Frontal cortex (tissue), 4 donors: ENCODE results near the gene GOLT1A. TPM values are rescaled to one million over a fixed set of nuclear protein-coding genes. Genes with fewer than 3 reads are reported as not detected.
"Not testable (repeated sequence)": the region's sequence is repeated elsewhere in the genome, so short reads cannot be mapped to it uniquely, and the experiment has no call there.

ENCODE experiments used
- DNase-seq, 2 donors: peaks; one replicate each; pipeline ENCODE4 v3.0.0; 2012; ENCODE audit warnings: low spot score in 2 of 2
- FAIRE-seq: peaks from 2 replicates; lab custom pipeline; 2012; peaks lifted over from hg19 to GRCh38; lab: Jason Lieb, UNC
- total RNA-seq: library from RNA; depleted of rRNA; stranded (reverse); fragments of >200 nt; gene quantifications from one replicate; pipeline ENCODE4 v1.2.3, GENCODE V29; 2014
- donor health status: control.
- donor health status: control.
- donor health status: control.

Gene GOLT1A
- total RNA-seq, 1 donor from 2014 or later = 0.41 TPM

DNA sequence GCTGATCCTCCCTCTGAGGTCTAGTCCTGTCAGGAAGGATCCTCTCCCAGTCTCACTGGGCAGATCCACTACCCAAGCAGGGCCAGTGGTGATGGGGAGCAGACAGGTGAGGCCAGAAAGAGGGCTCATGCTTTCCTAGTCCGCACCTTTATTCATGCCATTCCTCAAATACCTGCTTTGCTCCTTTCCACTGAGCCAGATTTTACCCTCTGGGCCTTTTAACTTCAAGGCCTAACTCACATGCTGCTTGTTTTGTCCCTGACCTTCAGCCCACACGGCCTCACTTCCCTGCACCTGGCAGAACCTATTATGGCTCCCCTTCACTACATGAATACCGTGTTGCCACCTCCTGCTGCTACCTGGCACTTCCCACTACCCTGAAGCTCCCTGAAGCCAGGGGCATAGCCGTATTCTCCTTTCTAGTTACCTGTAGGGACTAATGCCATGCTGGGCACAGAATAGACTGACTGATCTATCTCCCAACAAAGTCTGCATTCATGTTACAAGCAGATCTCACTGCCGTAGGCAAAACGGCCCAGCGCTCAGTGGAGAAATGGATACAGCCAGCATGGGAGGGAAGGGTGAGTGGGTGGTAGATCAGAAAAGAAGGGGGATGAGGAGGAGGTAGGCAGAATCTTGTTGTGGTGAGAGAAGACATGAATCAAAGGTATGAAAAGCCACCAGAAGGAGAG lies 36.1 kb upstream of the GOLT1A start:
- no peak for DNase-seq
- FAIRE-seq = no peak

DNA sequence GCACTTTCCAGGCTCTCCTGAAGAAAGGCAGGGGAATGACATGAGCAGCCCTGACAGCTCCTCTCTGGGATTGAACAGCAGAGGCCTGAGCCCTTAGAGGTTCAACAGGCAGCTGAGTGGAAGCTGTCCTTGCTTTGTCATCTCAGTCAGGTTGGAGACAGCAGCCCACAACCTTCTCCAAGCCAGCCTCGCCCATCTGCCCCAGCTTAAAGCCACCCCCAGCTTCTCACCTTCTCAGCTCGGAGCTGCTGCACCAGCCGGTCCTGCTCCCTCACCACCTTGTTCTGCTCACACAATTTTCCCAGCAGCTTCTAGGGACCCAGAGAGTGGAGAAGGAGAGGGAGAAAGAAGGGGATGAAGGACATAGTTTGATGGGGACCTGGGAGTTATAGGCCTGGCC lies 35.2 kb upstream of the GOLT1A start:
- DNase-seq (no peak), FAIRE-seq (no peak)

DNA sequence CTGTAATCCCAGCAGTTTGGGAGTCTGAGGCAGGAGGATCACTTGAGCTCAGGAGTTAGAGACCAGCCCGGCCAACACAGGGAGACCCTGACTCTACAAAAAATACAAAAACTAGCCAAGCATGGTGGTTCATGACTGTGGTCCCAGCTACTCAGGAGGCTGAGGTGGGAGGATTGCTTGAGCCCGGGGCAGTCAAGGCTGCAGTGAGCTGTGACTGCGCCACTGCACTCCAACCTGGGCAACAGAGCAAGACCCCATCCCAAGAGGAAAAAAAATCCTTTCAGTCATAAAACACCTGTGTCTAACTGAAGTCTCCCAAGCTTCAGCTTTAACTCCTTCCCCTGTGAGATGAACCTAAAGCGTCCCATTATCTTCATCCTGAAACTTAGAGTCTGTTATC lies 33.1 kb upstream of the GOLT1A start:
- DNase-seq = no peak
- no peak for FAIRE-seq

DNA sequence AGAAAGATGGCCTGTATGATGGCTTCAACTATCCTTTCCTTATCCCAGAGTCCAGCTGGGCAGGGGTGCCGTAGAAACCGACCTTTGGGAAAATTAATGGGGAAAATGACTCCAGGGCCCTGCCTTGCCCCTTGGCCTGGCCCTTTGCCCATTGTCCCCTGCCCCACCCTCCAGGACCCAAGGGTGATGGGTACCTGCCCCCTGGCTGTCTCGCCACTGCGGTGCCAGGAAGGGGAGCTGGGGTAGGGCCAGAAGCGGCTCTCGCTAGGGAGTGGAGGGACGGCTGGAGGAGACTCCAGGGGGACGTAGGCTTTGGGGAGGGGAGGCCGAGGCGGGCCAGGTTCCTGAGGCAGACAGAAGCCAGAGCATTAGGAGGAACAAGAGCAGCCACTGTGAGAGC lies 29.1 kb upstream of the GOLT1A start:
- FAIRE-seq (no peak), DNase-seq (no peak)

DNA sequence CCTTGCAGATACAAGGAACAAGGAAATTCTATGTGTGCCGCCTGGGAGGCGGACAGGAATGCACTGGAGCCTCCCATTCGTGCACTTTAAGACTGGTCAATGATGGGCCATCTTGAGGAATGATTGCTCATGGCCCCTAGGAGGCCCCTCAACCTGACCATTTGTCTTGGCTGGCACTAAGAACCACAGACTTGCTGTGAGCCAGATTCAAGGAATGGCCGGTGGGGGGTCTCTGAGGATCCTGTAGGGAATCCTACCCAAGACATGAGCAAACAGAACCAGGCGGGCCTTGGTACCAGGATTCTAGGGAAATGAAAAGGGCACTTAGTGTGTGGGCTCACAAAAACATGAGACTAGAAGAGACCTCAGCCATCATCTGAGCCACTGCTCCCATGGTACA lies 28.1 kb upstream of the GOLT1A start:
- DNase-seq = no peak
- no peak for FAIRE-seq

DNA sequence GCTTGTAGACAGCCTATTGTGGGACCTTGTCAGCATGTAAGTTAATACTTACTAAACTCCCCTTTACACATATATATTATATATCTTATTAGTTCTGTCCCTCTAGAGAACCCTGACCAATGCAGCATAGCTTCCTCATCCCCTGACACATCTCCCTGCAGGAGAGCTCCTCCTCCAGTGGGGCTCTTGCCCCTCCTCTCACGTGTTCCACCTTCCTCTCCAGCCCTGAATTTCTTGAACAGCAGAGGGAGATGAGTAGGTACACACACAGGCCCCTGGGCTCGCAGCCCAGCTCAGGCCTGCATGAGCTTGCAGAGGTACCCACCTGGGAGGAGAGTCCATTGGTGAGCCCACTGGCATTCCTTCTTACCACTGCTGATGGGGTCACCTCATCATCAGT lies 27.3 kb upstream of the GOLT1A start:
- DNase-seq = no peak
- FAIRE-seq = no peak

DNA sequence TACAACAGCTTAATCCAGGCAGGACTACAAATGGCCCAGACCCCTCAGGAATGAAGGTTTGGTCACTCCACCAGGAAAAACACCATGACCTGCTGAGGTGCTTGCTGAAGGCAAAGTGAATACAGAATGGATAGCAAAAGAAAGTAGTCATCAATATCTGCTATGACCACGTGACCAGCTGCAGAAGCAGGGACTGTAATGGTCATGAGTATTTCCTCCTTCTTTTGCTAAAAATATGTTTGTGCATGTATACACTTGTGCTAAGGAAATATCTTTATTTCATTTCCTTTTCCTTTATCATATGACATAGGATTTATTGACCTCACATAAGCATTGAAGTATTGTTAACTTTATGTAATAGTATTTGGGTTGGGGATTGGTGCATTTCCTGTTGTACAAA lies 26.4 kb upstream of the GOLT1A start:
- DNase-seq (no peak), FAIRE-seq (no peak)

DNA sequence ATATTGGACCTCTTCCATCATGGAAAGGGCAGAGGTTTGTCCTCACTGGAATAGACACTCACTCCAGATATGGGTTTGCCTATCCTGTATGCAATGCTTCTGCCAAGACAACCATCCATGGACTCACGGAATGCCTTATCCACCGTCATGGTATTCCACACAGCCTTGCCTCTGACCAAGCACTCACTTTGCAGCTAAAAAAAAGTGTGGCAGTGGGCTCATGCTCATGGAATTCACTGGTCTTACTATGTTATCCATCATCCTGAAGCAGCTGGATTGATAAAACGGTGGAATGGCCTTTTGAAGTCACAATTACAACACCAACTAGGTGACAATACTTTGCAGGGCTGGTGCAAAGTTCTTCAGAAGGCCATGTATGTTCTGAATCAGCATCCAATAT lies 25.6 kb upstream of the GOLT1A start:
- DNase-seq, FAIRE-seq: not testable (repeated sequence)

DNA sequence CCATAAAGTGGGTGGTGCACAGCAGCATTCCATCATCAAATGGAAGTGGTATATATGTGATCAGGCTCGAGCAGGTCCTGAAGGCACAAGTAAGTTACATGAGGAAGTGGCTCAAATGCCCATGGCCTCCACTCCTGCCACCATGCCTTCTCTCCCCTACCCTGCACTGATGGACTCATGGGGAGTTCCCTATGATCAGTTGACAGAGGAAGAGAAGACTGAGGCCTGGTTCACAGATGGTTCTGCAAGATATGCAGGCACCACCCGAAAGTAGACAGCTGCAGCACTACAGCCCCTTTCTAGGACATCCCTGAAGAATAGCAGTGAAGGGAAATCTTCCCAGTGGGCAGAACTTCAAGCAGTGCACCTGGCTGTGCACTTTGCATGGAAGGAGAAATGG lies 24.7 kb upstream of the GOLT1A start:
- not testable (repeated sequence) for FAIRE-seq

DNA sequence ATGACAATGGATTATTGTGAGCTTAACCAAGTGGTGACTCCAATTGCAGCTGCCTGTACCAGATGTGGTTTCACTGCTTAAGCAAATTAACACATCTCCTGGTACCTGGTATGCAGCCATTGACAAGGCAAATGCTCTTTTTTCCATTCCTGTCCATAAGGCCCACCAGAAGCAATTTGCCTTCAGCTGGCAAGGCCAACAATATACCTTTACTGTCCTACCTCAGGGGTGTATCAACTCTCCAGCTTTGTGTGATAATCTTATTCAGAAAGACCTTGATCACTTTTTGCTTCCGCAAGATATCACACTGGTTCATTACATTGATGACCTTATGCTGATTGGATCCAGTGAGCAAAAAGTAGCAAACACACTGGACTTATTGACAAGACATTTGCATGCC lies 23.7 kb upstream of the GOLT1A start:
- not testable (repeated sequence) for DNase-seq, FAIRE-seq

More for the DNA sequence above, 24.7 kb upstream of the GOLT1A start:
- DNase-seq = not testable (repeated sequence)

DNA sequence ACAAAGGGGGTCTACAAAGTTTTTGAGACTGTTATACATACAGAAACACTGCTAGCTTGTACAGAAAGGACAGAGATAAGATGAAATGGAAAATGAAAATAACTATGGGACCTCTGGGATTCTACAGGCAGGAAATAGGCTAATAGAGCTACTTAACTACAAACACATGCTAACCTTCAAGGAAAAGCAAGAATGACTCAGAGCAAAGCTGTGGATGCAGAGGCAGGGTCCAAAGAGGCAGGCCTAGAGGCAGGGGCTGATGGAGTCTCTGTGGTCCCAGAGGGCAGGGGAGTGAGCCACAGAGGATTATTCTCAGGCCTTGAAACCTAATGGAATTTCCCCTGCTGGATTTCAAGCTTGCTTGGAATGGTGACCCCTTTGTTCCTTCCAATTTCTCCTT lies 18.7 kb upstream of the GOLT1A start:
- DNase-seq (no peak), FAIRE-seq (no peak)

DNA sequence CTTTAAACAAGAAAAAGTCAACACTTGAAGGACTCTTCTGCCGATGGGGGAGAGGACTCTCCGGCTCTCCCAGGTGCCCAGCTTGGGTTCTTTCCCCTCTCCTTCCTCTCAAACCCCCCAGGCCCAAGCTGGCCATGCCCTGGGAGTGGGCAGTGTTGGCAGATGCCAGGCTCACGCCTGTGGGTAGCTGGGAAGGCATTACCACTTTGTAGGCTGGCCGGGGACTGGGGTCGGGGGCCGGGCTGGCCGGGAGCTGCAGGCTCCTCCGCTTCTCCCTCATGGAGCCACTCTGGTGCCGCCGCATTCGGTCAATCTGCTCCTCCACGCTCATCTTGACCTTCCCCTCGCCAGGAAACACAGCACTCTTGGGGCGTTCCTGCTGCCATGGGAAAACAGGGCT lies 16.4 kb upstream of the GOLT1A start:
- FAIRE-seq (no peak), DNase-seq (no peak)

DNA sequence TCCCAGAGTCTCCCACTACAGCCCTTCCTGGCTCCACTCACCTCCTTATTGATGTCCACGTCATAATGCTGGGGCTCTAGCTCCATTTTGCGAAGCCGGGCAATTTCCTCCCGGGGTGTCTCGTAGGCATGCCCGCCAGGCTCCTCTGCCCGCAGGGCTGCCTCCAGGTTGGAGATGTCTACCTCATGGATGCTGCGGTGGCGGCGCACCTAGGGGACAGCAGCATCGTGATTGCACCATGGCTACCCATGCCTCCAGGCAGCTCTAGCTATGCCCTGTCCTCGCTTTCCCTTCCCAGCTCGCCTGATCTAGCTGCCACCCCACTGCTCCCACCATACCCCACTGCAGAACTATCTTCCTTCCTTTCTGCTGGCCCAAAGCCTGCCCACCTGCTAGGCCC lies 15.1 kb upstream of the GOLT1A start:
- no peak for DNase-seq
- no peak for FAIRE-seq

DNA sequence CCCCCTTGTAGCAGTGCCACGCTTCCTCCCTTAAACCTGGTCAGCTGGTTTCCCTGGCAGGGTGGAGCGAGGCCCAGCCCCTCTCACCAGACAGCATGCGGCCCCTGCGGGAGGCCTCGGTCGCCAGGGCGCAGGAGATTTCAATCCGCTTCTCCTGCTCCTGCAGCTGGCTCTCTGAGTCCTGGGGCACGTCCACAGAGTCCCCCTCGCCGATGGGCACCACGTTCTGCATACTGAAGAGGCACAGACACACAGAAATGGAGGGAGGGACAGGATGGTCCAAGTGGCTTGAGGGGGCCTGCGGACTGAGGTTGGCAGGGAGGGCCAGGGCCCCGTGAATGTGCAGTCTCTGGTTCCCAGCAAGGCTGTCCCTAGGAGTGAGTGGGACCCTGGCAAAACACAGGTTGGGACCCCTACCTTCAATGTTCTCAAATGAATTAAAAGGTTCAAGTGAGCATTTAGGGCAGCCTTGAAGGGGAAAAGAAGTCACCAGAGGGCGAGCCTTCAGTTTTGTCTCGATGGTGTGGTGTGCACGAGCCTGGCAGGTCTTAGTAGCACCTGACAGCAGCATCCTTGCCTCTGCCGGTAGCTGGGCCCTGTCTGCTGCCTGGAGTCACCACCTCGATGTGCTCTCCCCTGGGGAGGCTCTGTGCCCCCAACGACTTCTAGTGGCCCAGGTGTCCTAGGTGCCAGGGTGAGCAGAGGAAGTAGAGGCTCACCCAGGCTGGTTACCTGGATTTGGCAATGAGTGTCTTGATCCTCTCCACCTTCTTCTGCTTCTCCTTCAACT lies 14.4 kb upstream of the GOLT1A start:
- FAIRE-seq = no peak
- no peak for DNase-seq

DNA sequence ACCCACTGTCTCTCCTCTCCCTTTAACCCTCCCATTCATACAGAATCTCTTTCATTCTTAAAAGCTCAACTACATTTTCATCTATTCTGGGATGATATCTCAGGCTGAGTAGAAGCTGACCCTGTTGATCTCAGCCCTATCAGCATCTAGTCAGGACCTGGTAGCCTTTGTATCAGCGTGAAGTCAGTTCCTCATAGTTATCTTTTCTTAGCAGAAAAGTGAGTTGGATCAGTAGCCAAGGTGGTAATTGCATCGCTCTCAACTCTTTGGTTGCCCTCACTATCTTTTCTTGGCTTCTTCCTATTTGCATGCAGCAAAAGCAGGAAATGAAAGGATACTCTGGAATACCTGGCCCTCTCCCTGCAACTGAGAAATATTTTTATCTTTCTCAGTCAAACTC lies 13.6 kb upstream of the GOLT1A start:
- no peak for FAIRE-seq
- no peak for DNase-seq

DNA sequence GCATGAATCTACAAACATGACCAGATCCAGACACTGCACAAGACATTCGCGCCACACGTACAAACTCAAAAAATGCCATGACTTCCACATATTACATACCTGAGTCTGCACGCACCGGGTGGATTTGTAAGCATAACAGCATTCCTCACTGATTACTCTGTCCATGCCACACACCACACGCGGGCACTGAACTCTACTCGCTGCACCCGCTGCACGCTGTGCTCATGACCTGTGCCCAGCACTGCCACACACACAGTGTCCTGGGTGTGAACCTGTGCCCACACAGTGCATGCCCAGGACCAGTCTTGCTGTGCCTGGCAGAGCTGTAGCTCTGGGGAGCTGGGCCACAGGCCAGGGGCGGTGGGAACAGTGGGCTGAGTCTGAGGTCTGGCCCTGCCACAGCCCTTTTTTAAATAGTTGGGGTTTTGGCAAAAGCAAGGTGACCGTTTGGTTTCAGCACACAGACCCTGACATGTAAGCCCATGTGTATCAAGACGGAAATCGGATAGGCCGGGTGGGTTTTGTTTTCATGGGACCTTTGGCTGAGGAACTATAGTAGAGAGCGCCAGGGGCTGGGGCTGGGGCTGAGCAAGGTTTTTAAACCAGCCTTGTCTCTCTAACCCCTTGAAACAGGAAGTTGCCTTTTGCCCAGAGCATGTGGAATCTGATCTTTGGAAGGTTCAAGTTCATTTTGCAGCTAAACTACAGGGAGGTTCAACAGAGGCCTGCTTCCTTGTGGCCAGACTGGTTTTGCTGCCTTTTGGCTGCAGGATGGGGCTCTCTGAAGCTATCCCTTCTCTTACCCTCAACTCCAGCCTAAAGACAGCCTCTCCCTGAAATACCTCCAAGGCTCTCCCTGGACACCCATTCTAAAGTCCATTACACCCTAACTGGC lies 12.3 kb upstream of the GOLT1A start:
- no peak for DNase-seq
- FAIRE-seq = no peak

DNA sequence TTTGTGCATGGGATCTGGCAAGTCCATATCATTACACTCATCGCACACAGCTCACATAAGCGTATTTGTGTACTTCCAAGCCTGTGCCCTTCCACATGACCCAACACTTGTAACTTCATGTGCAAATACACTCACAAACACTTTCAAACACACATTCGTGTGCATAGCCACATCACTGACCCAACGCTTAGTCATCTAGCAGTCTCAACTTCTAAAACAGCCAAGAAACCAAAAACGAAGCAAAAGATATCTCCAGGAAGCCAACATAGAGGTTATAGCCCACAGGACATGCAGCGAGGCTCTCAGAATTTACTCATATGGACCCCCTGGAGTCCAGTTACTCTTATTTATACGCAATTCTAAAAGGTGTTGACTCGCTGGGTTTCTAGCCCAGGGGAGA lies 10.9 kb upstream of the GOLT1A start:
- DNase-seq (no peak), FAIRE-seq (no peak)

DNA sequence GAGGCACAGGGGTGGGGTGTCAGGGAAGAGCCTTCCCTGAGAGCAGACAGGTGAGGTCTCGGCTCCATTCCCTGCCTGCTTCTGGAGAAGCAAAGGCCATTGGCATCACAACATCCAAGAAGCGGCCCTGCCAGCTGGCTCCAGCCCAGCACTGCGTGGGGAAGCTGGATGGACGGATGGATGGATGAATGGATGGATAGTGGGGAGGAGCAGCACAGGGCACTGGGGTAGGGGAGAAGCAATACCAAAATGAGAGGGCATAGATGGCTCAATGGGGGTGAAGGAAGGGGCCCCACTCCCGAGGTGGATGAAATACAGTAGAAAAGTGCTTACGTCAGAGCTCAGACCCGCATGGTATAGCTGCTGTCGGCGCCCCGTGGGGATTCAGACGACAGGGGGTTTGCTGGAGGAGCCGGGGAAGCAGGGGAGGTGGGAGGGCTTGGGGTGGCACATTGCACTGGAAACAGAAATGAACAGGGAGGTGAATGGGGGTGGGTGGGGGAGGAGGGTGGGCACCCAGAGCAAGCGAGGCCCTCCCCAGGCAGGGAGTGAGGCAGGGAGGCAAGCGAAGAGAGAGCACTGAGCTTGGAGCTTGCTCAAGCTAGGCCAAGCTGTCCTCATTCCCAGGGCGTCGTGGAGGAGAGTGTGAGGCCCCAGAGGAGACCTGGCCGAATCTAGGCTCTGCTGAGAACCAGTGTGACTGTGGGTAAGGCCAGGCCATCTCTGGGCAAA lies 9.5 kb upstream of the GOLT1A start:
- DNase-seq = no peak
- no peak for FAIRE-seq

DNA sequence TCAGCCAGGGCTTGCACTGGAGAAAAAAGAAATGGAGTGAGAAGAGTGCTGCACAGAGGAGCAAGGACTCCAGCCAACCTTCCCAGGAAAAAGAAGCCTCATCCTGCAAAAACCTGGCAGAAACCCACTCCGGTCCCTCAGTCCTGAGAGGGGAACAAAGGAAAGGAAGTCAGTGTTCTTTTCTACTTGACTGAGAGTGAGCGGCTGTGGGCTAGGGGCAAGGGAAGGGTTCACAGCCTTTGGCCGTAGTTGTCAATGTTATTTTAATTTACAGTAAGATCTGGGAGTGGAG lies 8.9 kb upstream of the GOLT1A start:
- FAIRE-seq (no peak), DNase-seq (no peak)
